ENCODE results near the gene NEDD9.
A peak's percentile ranks its signal among the peaks of the same experiment; 100 is the strongest.

Gene NEDD9

GRCh38 chr6:11232770-11233626 lies 530 bp upstream of the NEDD9 start:
- DNase-seq: peak; percentile 16

- DNase-seq: no peak
Measured at GRCh38 chr6:11231564-11232192, 790 bp downstream of the NEDD9 start.

GRCh38 chr6:11231108-11231463 lies 1.4 kb downstream of the NEDD9 start:
- no peak for DNase-seq

- DNase-seq: no peak
Measured at GRCh38 chr6:11230158-11231107, 2.0 kb downstream of the NEDD9 start.

- no peak for DNase-seq
Measured at GRCh38 chr6:11229655-11230046, 2.8 kb downstream of the NEDD9 start.

GRCh38 chr6:11228935-11229654 lies 3.4 kb downstream of the NEDD9 start:
- no peak for DNase-seq

GRCh38 chr6:11227698-11228097 lies 4.8 kb downstream of the NEDD9 start:
- no peak for DNase-seq

- no peak for DNase-seq
Measured at GRCh38 chr6:11226005-11226404, 6.5 kb downstream of the NEDD9 start.

GRCh38 chr6:11224966-11225463 lies 7.5 kb downstream of the NEDD9 start:
- DNase-seq: no peak

- DNase-seq: no peak
Measured at GRCh38 chr6:11224252-11224965, 8.1 kb downstream of the NEDD9 start.

- no peak for DNase-seq
Measured at GRCh38 chr6:11223286-11223864, 9.1 kb downstream of the NEDD9 start.

GRCh38 chr6:11222385-11223277 lies 9.8 kb downstream of the NEDD9 start:
- DNase-seq: no peak

GRCh38 chr6:11221623-11222384 lies 10.7 kb downstream of the NEDD9 start:
- no peak for DNase-seq

- no peak for DNase-seq
Measured at GRCh38 chr6:11219400-11219834, 13.1 kb downstream of the NEDD9 start.

GRCh38 chr6:11218538-11219399 lies 13.7 kb downstream of the NEDD9 start:
- DNase-seq: no peak

- no peak for DNase-seq
Measured at GRCh38 chr6:11218102-11218442, 14.4 kb downstream of the NEDD9 start.

GRCh38 chr6:11217360-11218101 lies 14.9 kb downstream of the NEDD9 start:
- no peak for DNase-seq

GRCh38 chr6:11215773-11216172 lies 16.7 kb downstream of the NEDD9 start:
- no peak for DNase-seq

Data from NCI-H146 (cell line).